ENCODE results near the gene HERC3. TPM values are rescaled to one million over a fixed set of nuclear protein-coding genes. Genes with fewer than 3 reads are reported as not detected.

HERC3 gene
- total RNA-seq, 3 donors from 2014 or later: 49.1 to 51.6 (median 50.6) TPM

- ATAC-seq: no peak
- no peaks in the 10 kb centered on the region for H3K4me1 ChIP-seq (ENCODE audit: low read depth)
- intact Hi-C loops (cut with DNase I, micrococcal nuclease): no loop called here
- no peaks in the 10 kb centered on the region for H3K36me3 ChIP-seq (ENCODE audit: low read depth)
- H3K9me3 ChIP-seq: no peaks in the 10 kb centered on the region
- H3K4me3 ChIP-seq: no peak overlapping the region
- TF ChIP-seq CTCF (IDR thresholded peaks at IDR 0.05): no peak
- DNase-seq: no peak
Observed at GRCh38 chr4:88674979-88675378, 82.7 kb downstream of the HERC3 start.

- H3K9me3 ChIP-seq: no peaks in the 10 kb centered on the region
- no peaks in the 10 kb centered on the region for H3K4me1 ChIP-seq (ENCODE audit: low read depth)
- intact Hi-C loops (cut with DNase I, micrococcal nuclease): no loop called here
- H3K4me3 ChIP-seq: no peak overlapping the region
- TF ChIP-seq CTCF (IDR thresholded peaks at IDR 0.05): no peak
- no peak for DNase-seq
- ATAC-seq: no peak
- no peaks in the 10 kb centered on the region for H3K36me3 ChIP-seq (ENCODE audit: low read depth)
Observed at GRCh38 chr4:88675543-88675942, 83.3 kb downstream of the HERC3 start.

- H3K4me1 ChIP-seq (ENCODE audit: low read depth): no peaks in the 10 kb centered on the region
- no peak for TF ChIP-seq CTCF (IDR thresholded peaks at IDR 0.05)
- ATAC-seq: no peak
- DNase-seq: no peak
- no peak overlapping the region for H3K4me3 ChIP-seq
- H3K9me3 ChIP-seq: no peaks in the 10 kb centered on the region
- no peaks in the 10 kb centered on the region for H3K36me3 ChIP-seq (ENCODE audit: low read depth)
- intact Hi-C loops (cut with DNase I, micrococcal nuclease): no loop called here
Observed at GRCh38 chr4:88681209-88681608, 88.9 kb downstream of the HERC3 start.

DNA sequence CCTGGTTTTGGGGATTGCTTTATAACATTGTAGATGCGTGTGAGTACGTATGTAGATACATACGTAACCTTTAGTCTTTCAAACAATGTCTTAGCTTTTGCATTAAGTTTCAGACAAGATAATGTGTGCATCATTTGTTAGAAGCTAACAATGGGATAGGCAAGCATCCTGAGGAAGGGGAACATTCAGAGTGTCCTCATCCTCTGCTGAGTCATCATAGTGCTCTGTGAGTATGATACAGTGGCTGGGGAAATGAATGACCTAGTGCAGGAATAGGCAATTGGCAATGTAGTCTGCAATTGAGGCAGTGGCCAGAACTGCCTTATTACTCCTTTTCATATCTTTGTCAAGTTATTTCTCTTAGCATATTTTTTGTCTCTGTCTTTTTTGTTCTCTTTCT lies 98.1 kb downstream of the HERC3 start:
- intact Hi-C loops (cut with DNase I, micrococcal nuclease): no loop called here
- Histone ChIP-seq H3K4me3 (no peak overlapping the region), H3K9me3 (no peaks in the 10 kb centered on the region), H3K4me1 (ENCODE audit: low read depth) (no peaks in the 10 kb centered on the region), H3K36me3 (ENCODE audit: low read depth) (no peaks in the 10 kb centered on the region)
- ATAC-seq (no peak), DNase-seq (no peak)
- TF ChIP-seq CTCF (IDR thresholded peaks at IDR 0.05): no peak

DNA sequence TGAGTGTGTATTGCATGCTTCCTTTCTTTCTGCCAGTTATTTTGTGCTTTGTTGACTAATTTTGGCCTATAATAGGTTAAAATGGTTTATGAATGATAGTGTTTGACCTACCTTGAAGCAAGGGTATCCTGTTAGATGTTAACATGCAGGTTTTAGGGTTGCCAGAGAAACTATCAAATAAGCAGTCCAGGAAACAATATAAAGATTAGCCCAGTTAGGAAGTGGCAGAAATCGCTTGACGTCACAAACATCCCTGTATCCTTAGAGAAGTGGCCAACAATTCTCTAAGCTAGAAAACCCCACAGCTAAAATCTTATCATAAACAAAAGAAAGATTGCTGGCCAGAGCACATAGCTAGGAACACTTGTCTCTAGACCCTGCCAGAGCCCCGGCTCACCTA lies 101.5 kb downstream of the HERC3 start:
- intact Hi-C loops (cut with DNase I, micrococcal nuclease): no loop called here
- Histone ChIP-seq H3K9me3 (no peaks in the 10 kb centered on the region), H3K4me3 (no peak overlapping the region), H3K36me3 (ENCODE audit: low read depth) (no peaks in the 10 kb centered on the region), H3K4me1 (ENCODE audit: low read depth) (no peaks in the 10 kb centered on the region)
- no peak for DNase-seq
- TF ChIP-seq CTCF (IDR thresholded peaks at IDR 0.05): no peak
- no peak for ATAC-seq

DNA sequence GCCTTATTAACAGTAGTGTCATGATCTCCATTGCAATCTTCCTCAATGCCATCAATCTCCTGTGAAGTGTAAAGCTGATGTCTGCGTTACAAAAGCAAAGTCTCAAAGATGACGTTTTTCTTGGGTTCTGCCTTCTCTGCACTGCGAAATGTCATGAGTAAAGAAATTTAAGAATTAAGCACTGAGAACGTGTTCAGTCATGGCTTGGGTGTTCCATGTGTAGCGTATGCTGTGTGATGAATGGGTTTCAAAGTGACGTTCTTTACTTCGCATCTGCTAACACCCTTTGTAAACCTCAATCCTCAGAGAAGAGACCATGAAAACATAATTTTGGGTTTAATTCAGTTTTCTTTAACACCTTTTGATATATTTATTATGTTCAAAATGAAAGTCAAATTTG lies 104.3 kb downstream of the HERC3 start:
- intact Hi-C loops (cut with DNase I, micrococcal nuclease): no loop called here
- ATAC-seq (no peak), DNase-seq (no peak)
- no peak overlapping the region for H3K4me3 ChIP-seq
- H3K9me3 ChIP-seq: no peaks in the 10 kb centered on the region
- no peak for TF ChIP-seq CTCF (IDR thresholded peaks at IDR 0.05)
- H3K4me1 ChIP-seq (ENCODE audit: low read depth): no peaks in the 10 kb centered on the region
- no peaks in the 10 kb centered on the region for H3K36me3 ChIP-seq (ENCODE audit: low read depth)

Measured in mucosa of descending colon (tissue), 3 donors.